NCI-H2196 (cell line): Measurements from ENCODE around the gene FOXA3.

ENCODE experiments used
- DNase-seq: peaks from one replicate; lab custom pipeline; 2025; ENCODE audit not compliant: unreplicated experiment; lab: John Stamatoyannopoulos, UW

Gene FOXA3

DNA sequence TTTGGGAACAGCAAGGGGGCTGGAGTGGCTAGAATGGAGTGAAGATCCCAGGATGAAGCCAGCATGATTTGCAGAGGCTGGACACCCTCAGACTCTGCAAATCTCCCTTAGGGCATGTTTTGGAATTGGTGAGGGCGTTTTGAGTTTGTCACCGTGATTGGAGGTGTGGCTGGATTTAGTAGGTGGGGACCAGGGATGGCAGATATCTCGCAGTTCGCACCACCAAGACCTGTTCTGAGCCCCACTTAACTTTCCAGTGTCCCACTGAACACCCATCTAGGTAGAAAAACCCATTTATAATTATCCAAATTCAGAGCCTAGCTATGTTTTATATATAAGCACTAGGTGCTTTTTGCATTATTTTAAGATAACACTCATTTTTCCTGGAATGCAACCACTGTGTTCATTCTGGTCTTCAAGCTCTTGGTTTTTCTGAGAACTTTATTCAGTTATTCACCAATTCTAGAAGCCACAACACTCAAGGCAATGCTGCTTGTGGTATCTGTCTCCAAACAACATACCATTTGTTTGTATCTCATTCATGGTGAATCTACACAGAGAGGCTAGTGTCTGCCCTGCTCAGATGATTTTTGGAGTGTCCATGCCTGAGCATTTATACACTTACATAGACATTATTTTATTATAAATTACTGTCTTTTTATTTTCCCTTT, 53.4 kb downstream of the FOXA3 start:
- DNase-seq, result no peak

DNA sequence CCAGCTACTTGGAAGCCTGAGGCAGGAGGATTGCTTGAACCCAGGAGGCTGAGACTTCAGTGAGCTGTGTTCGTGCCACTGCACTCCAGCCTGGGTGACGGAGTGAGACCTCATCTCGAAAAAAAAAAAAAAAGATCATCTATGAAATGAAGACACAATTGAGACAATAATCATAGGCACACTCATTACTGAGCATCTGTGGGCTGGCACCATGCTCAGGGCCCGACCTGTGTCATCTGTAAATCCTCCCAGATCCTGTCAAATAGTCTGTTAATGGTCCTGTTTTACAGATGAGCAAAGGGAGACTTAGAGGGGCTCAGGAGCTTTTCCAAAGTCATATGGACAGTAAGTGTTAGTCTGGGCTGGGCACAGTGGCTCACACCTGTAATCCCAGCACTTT, 54.6 kb downstream of the FOXA3 start:
- no peak for DNase-seq

DNA sequence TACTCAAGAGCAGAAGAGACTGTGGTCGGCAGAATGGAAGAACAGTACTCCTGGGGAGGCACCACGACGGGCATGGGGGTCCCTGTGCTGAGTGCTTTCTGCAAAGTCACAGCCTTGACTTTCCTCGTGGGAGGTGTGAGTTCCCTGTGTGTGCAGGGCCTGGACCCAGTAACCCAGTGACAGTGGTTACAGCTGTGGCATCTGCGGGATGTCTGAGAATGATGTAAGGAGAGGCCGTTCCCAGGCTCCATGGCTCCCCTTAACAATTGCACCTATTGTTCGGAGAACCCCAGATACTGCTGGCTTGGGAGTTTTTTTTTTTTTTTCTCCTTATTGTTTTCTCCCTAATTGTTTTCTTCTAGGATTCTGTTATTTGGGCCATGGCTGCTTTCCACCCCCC, 55.6 kb downstream of the FOXA3 start:
- no peak for DNase-seq

DNA sequence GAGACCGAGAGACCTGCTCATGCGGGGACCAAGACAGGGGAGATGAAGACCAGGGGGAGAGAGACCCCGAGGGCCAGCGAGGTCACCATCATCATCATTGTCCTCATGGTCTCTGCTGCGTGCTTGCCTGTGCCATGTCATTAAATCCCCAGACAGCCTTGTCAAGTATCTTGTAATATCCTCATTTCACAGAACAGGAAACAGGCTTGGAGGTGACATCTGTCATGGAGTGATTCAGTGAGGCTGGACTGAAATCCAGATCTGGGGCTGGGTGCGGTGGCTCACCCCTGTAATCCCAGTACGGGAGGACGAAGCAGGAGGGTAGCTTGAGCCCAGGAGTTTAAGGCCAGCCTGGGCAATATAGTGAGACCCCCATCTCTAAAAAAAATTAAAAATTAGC, 56.3 kb downstream of the FOXA3 start:
- no peak for DNase-seq

DNA sequence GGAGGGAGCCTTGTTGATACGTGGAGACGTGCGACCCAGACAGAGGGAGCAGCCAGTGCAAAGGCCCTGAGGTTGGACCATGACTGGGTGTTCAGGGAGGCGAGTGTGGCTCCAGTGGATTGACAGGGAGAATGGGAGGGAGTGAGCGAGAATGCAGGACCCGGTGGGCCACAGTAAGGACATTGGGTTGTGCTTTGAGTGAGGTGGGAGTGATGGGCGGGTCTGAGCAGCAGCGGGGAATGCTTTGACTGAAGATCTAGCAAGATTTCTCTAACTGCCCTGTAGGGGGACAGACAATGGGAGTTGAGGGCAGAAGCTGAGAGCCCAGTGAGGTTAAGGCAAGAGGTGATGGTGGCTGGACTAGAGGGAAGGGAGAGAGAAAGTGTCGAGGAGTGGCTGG, 58.2 kb downstream of the FOXA3 start:
- no peak for DNase-seq
